OCI-LY3 (cell line): ENCODE results near the gene SLX9.

ENCODE experiments used
- CTCF ChIP-seq: fragments of 200-600, 300-600 bp; sonication (generic); IDR thresholded peaks from 2 replicates; pipeline ENCODE4 v1.5.1; 2014; ENCODE audit warnings: antibody characterized with exemption, low read length, low read depth
- EZH2phosphoT487 ChIP-seq: fragments of 200-600 bp; shearing (Covaris generic); IDR thresholded peaks from 2 replicates; pipeline ENCODE4 v1.6.1; 2018; ENCODE audit warnings: antibody characterized with exemption, mixed run types, low read depth

- TF ChIP-seq CTCF (no peak), EZH2phosphoT487 (no peak)
These were observed 71.0 kb downstream of the SLX9 start for GRCh38 chr21:45010860-45011259.
